A549 (cell line): ENCODE data around the gene SPNS2. TPM values are rescaled to one million over a fixed set of nuclear protein-coding genes. Genes with fewer than 3 reads are reported as not detected.

Source experiments
- ATAC-seq, 2 experiments: fragments of 200-7000 bp in 1 of 2; fragments of >200 bp in 1 of 2; cut with Nextera tagmentation in 1 of 2; cut with Tn5 transposase in 1 of 2; 3 replicates each; pipeline versions ENCODE4 v1.8.0 to v1.9.1; 2018 to 2020; ENCODE audit warnings: mild to moderate bottlenecking in 1 of 2, moderate library complexity in 1 of 2
- CTCF ChIA-PET: fragments of 300-600 bp; sonication (Branson Sonifier 250); formaldehyde crosslinking; extraction: SDS; loops from one replicate; lab custom pipeline; 2021; ENCODE audit warnings: antibody characterized with exemption, inconsistent platforms; lab: Yijun Ruan, JAX
- POLR2A ChIA-PET: fragments of 350-600 bp; formaldehyde crosslinking; extraction: SDS; loops from one replicate; lab custom pipeline; 2021; ENCODE audit warnings: antibody characterized with exemption, inconsistent platforms; lab: Yijun Ruan, JAX
- DNase-seq, 2 experiments: peaks; one replicate each; pipeline versions ENCODE4 v3.0.0 to v3.0.0-alpha.2; 2011 to 2016; ENCODE audit warnings: low read depth in 1 of 2, low spot score in 1 of 2
- FAIRE-seq: peaks from 2 replicates; lab custom pipeline; 2011; peaks lifted over from hg19 to GRCh38; lab: Jason Lieb, UNC
- H3K27ac ChIP-seq, 2 experiments: fragments of >200 bp; sonication (Bioruptor Twin); formaldehyde crosslinking; 3 replicates each; pipeline ENCODE4 v1.5.1; 2016 to 2017
- H3K4me1 ChIP-seq: fragments of >200 bp; sonication (Bioruptor Twin); formaldehyde crosslinking; 3 replicates; pipeline ENCODE4 v1.6.1; 2016
- H3K4me2 ChIP-seq: fragments of >200 bp; sonication (Bioruptor Twin); formaldehyde crosslinking; 3 replicates; pipeline ENCODE4 v1.6.1; 2016
- H3K4me3 ChIP-seq: fragments of >200 bp; sonication (Bioruptor Twin); formaldehyde crosslinking; 3 replicates; pipeline ENCODE4 v1.5.1; 2016
- H3K9me3 ChIP-seq: fragments of >200 bp; sonication (Bioruptor Twin); formaldehyde crosslinking; 3 replicates; pipeline ENCODE4 v1.6.1; 2016
- ATOH8 ChIP-seq: fragments of 250-450 bp; sonication (Bioruptor Pico); IDR thresholded peaks from 2 replicates; pipeline ENCODE4 v1.5.0; 2020; ENCODE audit warnings: low read depth, mild to moderate bottlenecking, moderate library complexity
- BHLHE40 ChIP-seq: IDR thresholded peaks from 2 replicates; pipeline ENCODE4 v1.6.1; 2012; ENCODE audit warnings: low read depth, low read length, inconsistent platforms
- CEBPB ChIP-seq, 2 experiments: fragments of >200 bp in 1 of 2; sonication (Bioruptor Twin) in 1 of 2; formaldehyde crosslinking in 1 of 2; IDR thresholded peaks; 2 replicates each; pipeline ENCODE4 v1.6.1; 2012 to 2016
- CHD4 ChIP-seq: fragments of 200-600 bp; sonication (generic); IDR thresholded peaks from 2 replicates; pipeline ENCODE4 v1.6.1; 2016; ENCODE audit warnings: antibody characterized with exemption, mild to moderate bottlenecking, borderline replicate concordance
- EHF ChIP-seq: fragments of 250-450 bp; sonication (Bioruptor Pico); IDR thresholded peaks from 2 replicates; pipeline ENCODE4 v1.5.0; 2020; ENCODE audit warnings: mild to moderate bottlenecking
- EP300 ChIP-seq, 2 experiments: fragments of >200 bp; sonication (Bioruptor Twin); formaldehyde crosslinking; IDR thresholded peaks; 2 replicates in 1 of 2; 3 replicates in 1 of 2; pipeline ENCODE4 v1.6.1; 2016 to 2017
- ESRRA ChIP-seq: fragments of 150-350 bp; IDR thresholded peaks from 2 replicates; pipeline ENCODE4 v1.6.1; 2014; ENCODE audit warnings: mild to moderate bottlenecking, low read length, borderline replicate concordance
- FOSB ChIP-seq: fragments of 250-450 bp; sonication (Bioruptor Pico); IDR thresholded peaks from 2 replicates; pipeline ENCODE4 v1.5.0; 2020; ENCODE audit warnings: mild to moderate bottlenecking, moderate library complexity
- HOXA7 ChIP-seq: fragments of 250-450 bp; sonication (Bioruptor Pico); IDR thresholded peaks from 2 replicates; pipeline ENCODE4 v1.5.0; 2020; ENCODE audit warnings: mild to moderate bottlenecking, moderate library complexity
- MAFK ChIP-seq: fragments of 450-650 bp; IDR thresholded peaks from 2 replicates; pipeline ENCODE4 v1.6.1; 2014; ENCODE audit not compliant: partially characterized antibody
- NFE2L2 ChIP-seq: fragments of 150-350 bp; conservative IDR thresholded peaks from 2 replicates; pipeline ENCODE4 v1.6.1; 2014; ENCODE audit warnings: low read length
- NPAS2 ChIP-seq: fragments of 250-450 bp; sonication (Bioruptor Pico); IDR thresholded peaks from 2 replicates; pipeline ENCODE4 v1.8.0; 2022; ENCODE audit warnings: mild to moderate bottlenecking, moderate library complexity, borderline replicate concordance
- PHF8 ChIP-seq: fragments of 200-600 bp; sonication (generic); IDR thresholded peaks from 2 replicates; pipeline ENCODE4 v1.6.1; 2016; ENCODE audit warnings: low read depth, mild to moderate bottlenecking, antibody characterized with exemption, moderate library complexity, borderline replicate concordance
- RAD21 ChIP-seq, 2 experiments: fragments of >200 bp in 1 of 2; sonication (Bioruptor Twin) in 1 of 2; formaldehyde crosslinking in 1 of 2; IDR thresholded peaks in 1 of 2; conservative IDR thresholded peaks in 1 of 2; 2 replicates in 1 of 2; 3 replicates in 1 of 2; pipeline ENCODE4 v1.6.1; 2012 to 2018; ENCODE audit warnings: inconsistent platforms in 1 of 2
- SMC3 ChIP-seq: fragments of >200 bp; sonication (Bioruptor Twin); formaldehyde crosslinking; IDR thresholded peaks from 3 replicates; pipeline ENCODE4 v1.6.1; 2018; ENCODE audit warnings: inconsistent platforms
- SREBF2 ChIP-seq: fragments of 450-650 bp; IDR thresholded peaks from 2 replicates; pipeline ENCODE4 v1.6.1; 2014; ENCODE audit warnings: mild to moderate bottlenecking, moderate library complexity
- TFCP2L1 ChIP-seq: fragments of 250-450 bp; sonication (Bioruptor Pico); IDR thresholded peaks from 2 replicates; pipeline ENCODE4 v1.5.0; 2021; ENCODE audit warnings: mild to moderate bottlenecking
- TP53 ChIP-seq: fragments of 250-450 bp; sonication (Bioruptor Pico); IDR thresholded peaks from 2 replicates; pipeline ENCODE4 v1.5.0; 2021; ENCODE audit warnings: mild to moderate bottlenecking, moderate library complexity
- ZSCAN20 ChIP-seq: fragments of 250-450 bp; sonication (Bioruptor Pico); IDR thresholded peaks from 2 replicates; pipeline ENCODE4 v1.8.0; 2022; ENCODE audit warnings: mild to moderate bottlenecking, moderate library complexity
- WGBS: methylation state at CpG from one replicate; pipeline ENCODE4 v1.1.6; 2017; ENCODE audit errors: missing lambda C conversion rate; 5-methylcytosine and 5-hydroxymethylcytosine counted together
- polyA plus RNA-seq, 4 experiments: library from polyadenylated mRNA; depleted of rRNA in 3 of 4; stranded (reverse); fragments of >200 nt; fragmentation: RNase III in 1 of 4; extraction: RNeasy Plus Mini Kit Qiagen cat#74134 plus additional on column Dnase treatment in 1 of 4; gene quantifications; 2 replicates in 3 of 4; 3 replicates in 1 of 4; pipeline ENCODE4 v1.2.3, GENCODE V29; 2011 to 2017
- TF ChIP-seq, protein P1 (sequence below): fragments of >200 bp; sonication (Bioruptor Twin); formaldehyde crosslinking; IDR thresholded peaks from 2 replicates; pipeline ENCODE4 v1.6.1; 2016
- TF ChIP-seq, protein P2 (sequence below): fragments of >200 bp; sonication (Bioruptor Twin); formaldehyde crosslinking; IDR thresholded peaks from 3 replicates; pipeline ENCODE4 v1.5.1; 2016
- TF ChIP-seq, protein P3 (sequence below): IDR thresholded peaks from 2 replicates; pipeline ENCODE4 v1.6.1; 2012; ENCODE audit warnings: low read depth, borderline replicate concordance
- TF ChIP-seq, protein P4 (sequence below): fragments of 450-650 bp; IDR thresholded peaks from 2 replicates; pipeline ENCODE4 v1.6.1; 2014; ENCODE audit warnings: antibody characterized with exemption

SPNS2 gene
- polyA plus RNA-seq, 2 of the 4 experiments (the other 2 are of a cell fraction) = 0.27 to 0.46 TPM

- TF ChIP-seq SMC3 (peak; percentile 86), RAD21 (conservative IDR thresholded peaks at IDR 0.05 in 1 of 2, IDR thresholded peaks at IDR 0.05 in 1 of 2) (peak; percentile 83 to 90), ATOH8 (CRISPR knock-in tag) (no peak), ESRRA (0 out of 2 replicates have a peak, but pooled peaks have one; percentile 53)
- TF ChIP-seq, protein P1, sequence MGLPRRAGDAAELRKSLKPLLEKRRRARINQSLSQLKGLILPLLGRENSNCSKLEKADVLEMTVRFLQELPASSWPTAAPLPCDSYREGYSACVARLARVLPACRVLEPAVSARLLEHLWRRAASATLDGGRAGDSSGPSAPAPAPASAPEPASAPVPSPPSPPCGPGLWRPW = no peak
- TF ChIP-seq, protein P2, sequence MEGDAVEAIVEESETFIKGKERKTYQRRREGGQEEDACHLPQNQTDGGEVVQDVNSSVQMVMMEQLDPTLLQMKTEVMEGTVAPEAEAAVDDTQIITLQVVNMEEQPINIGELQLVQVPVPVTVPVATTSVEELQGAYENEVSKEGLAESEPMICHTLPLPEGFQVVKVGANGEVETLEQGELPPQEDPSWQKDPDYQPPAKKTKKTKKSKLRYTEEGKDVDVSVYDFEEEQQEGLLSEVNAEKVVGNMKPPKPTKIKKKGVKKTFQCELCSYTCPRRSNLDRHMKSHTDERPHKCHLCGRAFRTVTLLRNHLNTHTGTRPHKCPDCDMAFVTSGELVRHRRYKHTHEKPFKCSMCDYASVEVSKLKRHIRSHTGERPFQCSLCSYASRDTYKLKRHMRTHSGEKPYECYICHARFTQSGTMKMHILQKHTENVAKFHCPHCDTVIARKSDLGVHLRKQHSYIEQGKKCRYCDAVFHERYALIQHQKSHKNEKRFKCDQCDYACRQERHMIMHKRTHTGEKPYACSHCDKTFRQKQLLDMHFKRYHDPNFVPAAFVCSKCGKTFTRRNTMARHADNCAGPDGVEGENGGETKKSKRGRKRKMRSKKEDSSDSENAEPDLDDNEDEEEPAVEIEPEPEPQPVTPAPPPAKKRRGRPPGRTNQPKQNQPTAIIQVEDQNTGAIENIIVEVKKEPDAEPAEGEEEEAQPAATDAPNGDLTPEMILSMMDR = peak; percentile 88
- H3K9me3 ChIP-seq = no peaks in the 10 kb centered on the region
- 7% methylated on average over 5 of the region's 5 CpGs for WGBS
- H3K4me2 ChIP-seq = no peak overlapping the region
- H3K4me1 ChIP-seq = 0 out of 3 replicates have a peak, but pooled peaks cover 4% of the 10 kb centered on the region
- H3K27ac ChIP-seq = no peak overlapping the region
- ATAC-seq (peak; percentile 78 to 93; a peak in 5 of 6 replicates), FAIRE-seq (peak; percentile 95), DNase-seq (peak; percentile 70 to 94)
- H3K4me3 ChIP-seq = no peak overlapping the region
- ChIA-PET POLR2A (interaction anchor here (0.9 to 1.6 kb wide), 4 partner anchors 11 to 343 kb away, joined by 3 to 8 read pairs (median 3); partner anchors contain the start of gene MYBBP1A), CTCF (interaction anchor here (0.6 to 7.5 kb wide), 86 partner anchors 10 to 839 kb away, joined by 3 to 238 read pairs (median 4); partner anchors contain the start of genes ARRB2, C17orf107, CAMTA2 and CHRNE)
Observed at GRCh38 chr17:4566785-4567184, 68.1 kb downstream of the SPNS2 start.

DNA sequence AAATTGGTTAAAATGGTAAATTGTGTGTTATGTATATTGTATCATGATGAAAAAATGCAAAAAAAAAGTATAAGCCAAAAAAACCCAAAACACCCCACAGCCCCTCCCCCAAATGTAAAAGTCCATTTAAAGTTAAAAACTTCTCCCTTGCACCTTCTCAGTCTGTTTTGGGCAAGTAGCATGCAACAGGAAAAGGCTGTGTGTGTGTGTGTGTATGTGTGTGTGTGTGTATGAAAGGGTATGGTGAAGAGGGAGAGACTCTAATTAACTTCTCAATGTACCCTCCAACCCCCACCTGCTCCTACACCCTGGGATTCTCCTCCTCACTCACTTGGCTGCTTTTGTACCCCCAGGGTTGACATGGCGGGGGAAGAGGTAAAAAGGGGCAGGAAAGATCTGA is 70.9 kb downstream of the SPNS2 start:
- H3K27ac ChIP-seq = no peak overlapping the region
- 94% methylated on average over 1 of the region's 1 CpG for WGBS
- TF ChIP-seq HOXA7 (CRISPR knock-in tag) (no peak), NPAS2 (no peak), PHF8 (no peak), SREBF2 (no peak)
- no peak for DNase-seq
- H3K9me3 ChIP-seq = no peaks in the 10 kb centered on the region
- no peak for ATAC-seq
- CTCF ChIA-PET = interaction anchor here (0.6 to 7.5 kb wide), 10 partner anchors 9 to 243 kb away, joined by 3 to 238 read pairs (median 6); partner anchors contain the start of gene GGT6
- POLR2A ChIA-PET = no interaction called here
- no peak overlapping the region for H3K4me3 ChIP-seq
- no peak overlapping the region for H3K4me2 ChIP-seq
- no peak for FAIRE-seq
- peaks cover 10% of the 10 kb centered on the region; the same call in 1 of the 3 replicates for H3K4me1 ChIP-seq

- peak; percentile 76 for FAIRE-seq
- H3K27ac ChIP-seq = no peak overlapping the region
- POLR2A ChIA-PET = no interaction called here
- no peak for TF ChIP-seq NFE2L2
- TF ChIP-seq EHF (CRISPR knock-in tag) = no peak
- TF ChIP-seq ESRRA = no peak
- TF ChIP-seq, protein P3, sequence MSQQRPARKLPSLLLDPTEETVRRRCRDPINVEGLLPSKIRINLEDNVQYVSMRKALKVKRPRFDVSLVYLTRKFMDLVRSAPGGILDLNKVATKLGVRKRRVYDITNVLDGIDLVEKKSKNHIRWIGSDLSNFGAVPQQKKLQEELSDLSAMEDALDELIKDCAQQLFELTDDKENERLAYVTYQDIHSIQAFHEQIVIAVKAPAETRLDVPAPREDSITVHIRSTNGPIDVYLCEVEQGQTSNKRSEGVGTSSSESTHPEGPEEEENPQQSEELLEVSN = no peak
- H3K9me3 ChIP-seq = no peaks in the 10 kb centered on the region
- no peak for DNase-seq
- 43% methylated on average over 9 of the region's 9 CpGs for WGBS
- ATAC-seq = no peak
- H3K4me3 ChIP-seq = no peak overlapping the region
- no peak overlapping the region for H3K4me2 ChIP-seq
- H3K4me1 ChIP-seq = peaks cover 6% of the 10 kb centered on the region; the same call in 1 of the 3 replicates
- CTCF ChIA-PET = interaction anchor here (0.6 to 2.4 kb wide), 4 partner anchors 11 to 1325 kb away, joined by 3 to 5 read pairs (median 4); partner anchors contain the start of gene GGT6
Observed at GRCh38 chr17:4572131-4572530, 73.5 kb downstream of the SPNS2 start.

DNA sequence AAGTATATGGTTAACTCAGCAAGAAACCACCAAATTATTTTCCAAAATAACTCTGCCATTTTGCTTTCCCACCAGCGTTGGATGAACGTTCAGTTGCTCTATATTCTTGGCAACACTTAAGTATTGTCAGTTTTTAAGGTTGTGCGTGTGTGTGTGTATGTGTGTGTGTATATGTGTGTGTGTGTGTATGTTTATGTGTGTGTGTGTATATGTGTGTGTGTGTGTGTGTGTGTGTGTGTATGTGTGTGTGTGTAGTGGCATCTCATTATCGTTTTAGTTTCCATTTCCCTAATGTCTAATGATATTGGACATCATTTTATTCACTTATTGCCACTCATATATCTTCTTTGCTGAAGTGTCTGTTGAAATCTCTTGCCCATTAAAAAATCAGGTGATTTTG is 74.4 kb downstream of the SPNS2 start:
- 58% methylated on average over 4 of the region's 4 CpGs for WGBS
- ATAC-seq = no peak
- no peak for TF ChIP-seq MAFK
- no peak for TF ChIP-seq FOSB (CRISPR knock-in tag)
- TF ChIP-seq CHD4 = no peak
- no peak for TF ChIP-seq EP300 (IDR thresholded peaks at IDR 0.05)
- no peak for TF ChIP-seq TP53 (CRISPR knock-in tag)
- TF ChIP-seq BHLHE40 = no peak
- no peak for TF ChIP-seq RAD21 (conservative IDR thresholded peaks at IDR 0.05 in 1 of 2, IDR thresholded peaks at IDR 0.05 in 1 of 2)
- TF ChIP-seq HOXA7 (CRISPR knock-in tag) = no peak
- TF ChIP-seq, protein P4, sequence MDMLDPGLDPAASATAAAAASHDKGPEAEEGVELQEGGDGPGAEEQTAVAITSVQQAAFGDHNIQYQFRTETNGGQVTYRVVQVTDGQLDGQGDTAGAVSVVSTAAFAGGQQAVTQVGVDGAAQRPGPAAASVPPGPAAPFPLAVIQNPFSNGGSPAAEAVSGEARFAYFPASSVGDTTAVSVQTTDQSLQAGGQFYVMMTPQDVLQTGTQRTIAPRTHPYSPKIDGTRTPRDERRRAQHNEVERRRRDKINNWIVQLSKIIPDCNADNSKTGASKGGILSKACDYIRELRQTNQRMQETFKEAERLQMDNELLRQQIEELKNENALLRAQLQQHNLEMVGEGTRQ = no peak
- no peak for TF ChIP-seq CEBPB (IDR thresholded peaks at IDR 0.05)
- TF ChIP-seq ZSCAN20 (CRISPR knock-in tag) = no peak
- no peak for TF ChIP-seq TFCP2L1 (CRISPR knock-in tag)
- CTCF ChIA-PET = interaction anchor here (1.9 to 2.9 kb wide), 2 partner anchors 8 to 53 kb away, joined by 7 to 20 read pairs; no protein-coding TSS in a partner anchor
- DNase-seq = no peak
- Histone ChIP-seq H3K27ac (no peak overlapping the region), H3K4me1 (peaks cover 6% of the 10 kb centered on the region; the same call in 1 of the 3 replicates), H3K4me3 (no peak overlapping the region), H3K4me2 (no peak overlapping the region), H3K9me3 (no peaks in the 10 kb centered on the region)
- POLR2A ChIA-PET = no interaction called here
- no peak for FAIRE-seq
